Activated CD4-positive, alpha-beta T cell treated with anti-CD3 and anti-CD28 coated beads for 48 hours (primary cell): ENCODE data around the gene GPR52.

Experiments
- DNase-seq: peaks from one replicate; pipeline ENCODE4 v3.0.0-alpha.2; 2020

The GPR52 gene

GRCh38 chr1:174469052-174469451 is 21.3 kb downstream of the GPR52 start:
- no peak for DNase-seq

GRCh38 chr1:174469687-174470086 is 21.9 kb downstream of the GPR52 start:
- no peak for DNase-seq

DNA sequence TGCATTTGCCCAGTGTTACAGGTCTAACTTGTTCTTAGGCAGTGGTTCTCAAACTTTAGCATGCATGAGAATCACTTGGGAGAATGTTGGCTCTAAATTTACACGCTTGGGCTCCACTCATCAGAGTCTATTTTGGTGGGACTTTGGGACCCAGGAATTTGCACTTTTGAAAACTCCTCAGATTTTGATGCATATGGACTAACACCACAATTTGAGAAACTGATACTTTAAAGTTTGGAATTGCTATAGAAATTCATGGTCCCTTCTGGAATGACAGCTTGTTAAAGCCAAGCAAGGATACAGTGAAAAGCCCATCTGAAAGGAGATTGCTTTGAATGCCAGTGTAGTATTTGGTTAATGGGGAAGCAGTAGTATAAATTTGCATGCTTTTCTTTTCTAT is 31.5 kb downstream of the GPR52 start:
- DNase-seq, result no peak

GRCh38 chr1:174480324-174480723 is 32.6 kb downstream of the GPR52 start:
- no peak for DNase-seq

DNA sequence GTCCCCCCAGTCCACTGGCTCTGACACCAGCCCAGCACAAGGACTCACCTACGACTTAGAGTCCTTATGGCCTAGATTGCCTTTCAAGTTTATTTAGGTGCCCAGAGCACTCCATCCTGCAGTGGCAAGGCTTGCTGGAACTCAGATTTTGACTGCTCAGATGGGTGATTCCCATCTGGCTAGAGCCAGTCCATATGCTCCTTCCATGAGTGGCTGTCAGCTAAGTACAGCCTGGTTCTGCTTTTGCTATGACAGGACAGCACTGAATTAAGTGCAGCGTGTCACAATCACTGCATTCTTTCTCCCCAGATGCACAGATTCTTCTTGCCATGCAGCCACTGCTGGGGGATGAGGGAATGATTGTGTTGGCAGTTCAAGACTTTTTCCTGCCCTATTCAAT is 43.8 kb downstream of the GPR52 start:
- DNase-seq, result no peak

DNA sequence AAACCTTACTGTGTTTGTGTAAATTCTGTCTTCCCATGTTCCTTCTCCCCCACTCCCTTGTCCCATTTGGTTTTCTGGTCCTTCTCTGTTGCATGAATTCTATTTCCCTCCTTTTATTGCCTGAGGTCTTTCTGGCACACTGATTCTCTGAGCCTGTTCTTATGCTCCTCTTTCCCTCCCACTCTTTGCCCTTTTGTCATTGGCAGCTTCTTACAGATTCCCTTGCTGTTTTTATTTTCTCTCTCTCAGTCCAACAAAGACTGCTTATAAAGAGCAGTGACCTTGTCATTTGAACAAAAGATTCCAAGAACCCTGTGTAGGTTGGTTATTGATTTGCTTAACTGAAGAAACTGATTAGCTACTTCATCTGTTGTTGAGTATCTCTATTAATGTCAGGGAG is 49.7 kb downstream of the GPR52 start:
- no peak for DNase-seq
